Activated naive CD4-positive, alpha-beta T cell treated with anti-CD3 and anti-CD28 coated beads, Interleukin-2, amount 50 U/mL, for 16 hours (primary cell): ENCODE data around the gene PRODH2.
"Not testable (repeated sequence)": the region's sequence is repeated elsewhere in the genome, so short reads cannot be mapped to it uniquely, and the experiment has no call there.

Experiments
- DNase-seq: peaks from one replicate; pipeline ENCODE4 v3.0.0-alpha.2; 2020

PRODH2 gene

DNA sequence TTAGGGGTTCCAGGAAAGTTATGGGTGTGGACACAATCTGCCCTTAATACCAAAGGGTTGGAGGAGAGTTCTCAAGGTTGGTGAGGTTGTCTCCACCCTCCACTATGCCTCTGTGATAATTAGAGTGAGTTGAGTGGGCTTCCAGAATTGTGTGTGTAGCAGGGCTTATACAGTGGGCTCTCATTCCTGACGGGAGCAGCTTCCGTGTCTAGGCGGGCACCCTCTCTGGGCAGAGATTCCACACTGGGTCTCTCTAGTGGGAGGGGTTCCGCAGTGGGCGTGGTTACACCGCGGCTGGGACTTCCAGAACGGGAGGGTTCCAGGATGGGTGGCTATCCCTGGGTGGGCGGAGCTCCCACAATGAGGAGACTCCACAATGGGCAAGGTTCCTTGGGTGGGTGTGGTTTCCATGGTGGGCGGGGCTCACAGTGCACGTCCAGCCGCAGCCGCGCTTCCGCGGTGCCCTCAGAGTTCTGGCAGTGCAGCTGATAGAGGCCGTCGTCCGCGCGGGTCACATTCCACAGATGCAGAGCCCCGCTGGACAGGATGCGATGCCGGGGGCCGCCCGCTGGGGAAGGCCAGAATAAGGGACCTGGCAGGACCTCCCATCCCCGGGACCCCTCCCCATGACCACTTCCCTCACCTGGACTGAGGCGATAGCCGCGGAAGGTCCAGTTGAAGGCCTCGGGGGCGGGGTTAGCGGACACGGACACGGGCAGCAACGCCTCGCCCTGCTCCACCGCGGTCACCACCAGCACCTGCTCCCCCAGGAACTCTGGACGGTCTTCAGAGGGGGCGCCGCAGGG lies 31.2 kb upstream of the PRODH2 start:
- DNase-seq, result no peak

DNA sequence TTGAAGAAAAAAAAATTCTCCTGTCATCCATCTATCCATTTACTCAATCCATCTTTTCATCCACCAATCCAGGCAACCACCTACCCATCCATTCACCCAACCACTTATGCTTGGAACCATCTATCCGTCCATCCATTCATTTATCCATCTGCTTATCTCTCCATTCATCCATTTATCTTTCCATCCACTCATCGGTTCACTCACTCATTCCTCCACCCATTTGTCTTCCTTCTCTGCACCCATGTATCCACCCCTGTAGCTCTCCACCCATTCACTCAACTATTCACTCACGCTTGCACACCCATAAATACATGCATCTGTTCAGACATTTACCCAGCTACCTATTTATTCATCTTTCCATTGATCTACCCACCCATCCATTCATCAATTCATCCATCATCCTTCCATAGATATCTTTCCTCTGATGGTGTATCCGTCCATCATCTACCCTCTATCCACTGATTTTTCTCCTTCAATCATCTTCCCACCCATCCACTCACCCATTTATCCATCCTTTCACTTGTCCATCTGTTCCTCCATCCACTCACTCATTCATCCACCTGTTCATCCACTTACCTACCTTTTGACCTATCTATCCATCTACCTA lies 30.1 kb upstream of the PRODH2 start:
- no peak for DNase-seq

DNA sequence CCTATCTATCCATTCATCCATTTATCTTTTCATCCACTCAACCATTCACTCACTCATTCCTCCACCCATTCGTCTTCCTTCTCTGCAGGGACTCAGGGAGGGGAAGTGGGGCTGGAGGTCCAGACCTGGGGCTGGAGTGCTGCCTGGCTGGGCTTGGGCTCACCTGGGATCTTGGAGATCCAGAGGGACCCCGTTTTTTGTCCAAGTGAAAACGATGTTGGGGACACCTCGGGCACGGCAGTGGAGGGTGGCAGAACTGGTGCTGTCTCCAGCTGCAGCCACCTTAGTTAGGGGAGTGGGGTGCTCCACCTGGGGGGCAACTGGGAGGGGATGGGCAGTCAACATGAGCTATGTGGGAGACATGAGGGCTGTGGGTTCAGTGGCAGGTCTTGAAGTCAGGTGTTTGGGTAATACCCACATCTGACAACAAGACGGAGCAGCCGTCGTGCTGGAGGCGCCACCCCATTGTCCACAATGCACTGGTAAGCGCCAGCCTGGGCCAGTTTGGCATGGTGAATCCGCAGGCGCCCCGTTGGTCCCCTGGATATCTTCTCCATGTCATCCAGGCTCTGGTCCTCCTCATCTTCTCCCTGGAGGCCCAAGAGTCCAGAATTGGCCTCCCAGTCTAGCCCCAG lies 29.4 kb upstream of the PRODH2 start:
- DNase-seq, result no peak

DNA sequence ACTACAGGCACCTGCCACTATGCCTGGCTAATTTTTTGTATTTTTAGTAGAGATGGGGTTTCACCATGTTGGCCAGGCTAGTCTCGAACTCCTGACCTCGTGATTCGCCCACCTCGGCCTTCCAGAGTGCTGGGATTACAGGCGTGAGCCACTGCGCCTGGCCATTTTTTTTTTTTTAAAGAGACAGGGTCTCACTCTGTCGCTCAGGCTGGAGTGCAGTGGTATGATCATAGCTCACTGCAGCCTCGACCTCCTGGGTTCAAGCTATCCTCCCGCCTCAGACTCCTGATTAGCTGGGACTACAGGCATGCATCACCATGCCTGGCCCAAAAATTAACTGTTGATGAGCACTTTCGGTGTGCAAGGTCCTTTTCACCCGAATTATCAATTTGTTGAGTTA lies 23.5 kb upstream of the PRODH2 start:
- DNase-seq, result not testable (repeated sequence)

DNA sequence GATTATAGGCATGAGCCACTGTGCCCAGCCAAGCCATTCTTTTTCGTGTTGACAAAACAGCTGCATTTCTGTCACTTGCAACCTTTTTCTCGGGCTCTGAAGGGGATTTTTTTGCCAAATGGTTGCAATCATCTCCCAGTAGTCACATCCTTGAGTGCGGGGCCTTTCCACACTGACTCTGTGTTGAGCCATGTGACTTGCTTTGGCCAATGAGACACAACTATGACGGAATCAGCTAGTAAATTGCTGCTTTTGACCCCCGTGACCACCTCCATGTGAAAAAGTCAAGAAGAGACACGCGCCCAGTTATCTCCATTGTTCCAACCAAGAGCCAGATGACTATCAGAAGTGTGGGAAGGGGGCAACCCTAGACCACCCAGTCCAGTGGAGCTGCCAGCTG lies 21.3 kb upstream of the PRODH2 start:
- no peak for DNase-seq

DNA sequence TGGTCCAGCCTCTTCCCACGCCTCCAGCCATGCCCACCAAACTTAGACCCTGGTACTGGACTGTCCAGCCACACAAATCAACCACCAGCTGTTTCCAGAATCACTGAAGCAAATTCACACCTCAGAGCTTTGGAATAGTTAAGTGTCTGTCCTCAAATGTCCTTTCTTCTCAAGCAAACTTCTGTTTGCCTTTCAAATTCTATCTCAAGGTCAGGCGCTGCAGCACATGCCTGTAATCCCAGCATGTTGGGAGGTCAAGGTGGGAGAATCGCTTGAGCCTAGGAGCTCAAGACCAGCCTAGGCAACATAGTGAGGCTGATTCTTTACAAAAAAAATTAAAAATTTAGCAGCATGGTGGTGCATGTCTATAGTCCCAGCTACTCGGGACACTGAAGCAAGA lies 19.4 kb upstream of the PRODH2 start:
- no peak for DNase-seq

DNA sequence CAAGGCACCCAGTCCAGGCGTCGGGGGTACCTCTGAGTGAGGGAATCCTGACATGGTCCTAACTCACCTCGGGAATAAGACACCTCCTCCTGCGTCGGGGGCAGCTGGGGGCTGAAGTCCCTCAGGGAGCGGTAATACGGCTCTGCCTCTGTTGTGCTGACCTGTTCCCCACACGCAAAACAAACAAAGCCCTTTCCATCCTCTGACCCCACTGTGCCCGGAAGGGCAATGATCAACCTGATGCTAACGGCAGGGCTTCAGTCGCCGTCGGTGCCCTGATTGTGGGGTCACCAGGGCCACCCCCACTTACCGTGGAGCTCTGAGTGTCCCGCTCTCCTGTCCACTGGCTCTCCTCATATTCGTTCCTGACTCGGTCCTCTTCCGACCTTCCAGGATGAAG lies 18.3 kb upstream of the PRODH2 start:
- DNase-seq, result no peak

DNA sequence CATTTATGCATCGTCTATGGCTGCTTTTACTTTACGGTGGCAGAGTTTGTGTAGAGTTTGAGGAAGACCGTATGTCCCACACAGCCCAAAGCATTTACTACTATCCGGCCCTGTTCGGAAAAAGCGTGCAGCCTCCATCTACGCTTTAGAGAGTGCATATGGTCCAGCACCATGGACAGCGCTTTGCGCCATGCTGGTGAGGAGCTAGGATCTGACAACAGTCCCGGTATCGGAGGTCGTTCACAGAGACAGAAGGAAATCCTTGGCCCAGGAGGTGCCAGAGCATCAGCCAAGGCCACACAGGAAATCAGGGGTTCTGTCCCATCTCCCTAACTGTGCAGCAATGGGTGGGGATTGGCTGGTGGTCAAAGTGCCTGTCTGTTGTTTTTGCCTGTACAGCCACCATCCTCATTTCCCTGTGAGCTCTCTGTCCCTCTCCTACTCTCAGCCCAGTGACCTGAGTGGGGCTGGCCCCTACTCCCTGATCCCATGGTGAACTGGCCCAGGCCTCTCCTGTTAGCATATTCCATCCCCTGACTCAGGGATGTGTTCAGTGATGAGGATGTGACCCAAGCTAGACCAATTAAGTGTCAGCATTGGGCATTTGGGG lies 16.2 kb upstream of the PRODH2 start:
- DNase-seq, result peak; percentile 39

DNA sequence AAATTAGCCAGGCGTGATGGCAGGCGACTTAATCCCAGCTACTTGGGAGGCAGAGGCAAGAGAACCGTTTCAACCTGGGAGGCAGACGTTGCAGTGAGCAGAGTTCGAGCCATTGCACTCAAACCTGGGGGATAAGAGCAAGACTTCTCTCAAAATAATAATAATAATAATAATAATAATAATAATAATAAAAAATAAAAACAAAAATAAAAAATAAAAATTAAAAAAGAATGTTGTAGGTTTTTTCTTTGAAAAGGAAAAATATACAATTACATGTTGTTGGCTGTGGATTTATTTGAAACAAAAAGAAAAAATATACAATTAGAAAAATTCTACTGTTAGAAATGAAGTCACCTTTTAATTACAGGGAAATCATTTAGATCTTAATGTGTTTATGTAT lies 11.5 kb upstream of the PRODH2 start:
- no peak for DNase-seq

DNA sequence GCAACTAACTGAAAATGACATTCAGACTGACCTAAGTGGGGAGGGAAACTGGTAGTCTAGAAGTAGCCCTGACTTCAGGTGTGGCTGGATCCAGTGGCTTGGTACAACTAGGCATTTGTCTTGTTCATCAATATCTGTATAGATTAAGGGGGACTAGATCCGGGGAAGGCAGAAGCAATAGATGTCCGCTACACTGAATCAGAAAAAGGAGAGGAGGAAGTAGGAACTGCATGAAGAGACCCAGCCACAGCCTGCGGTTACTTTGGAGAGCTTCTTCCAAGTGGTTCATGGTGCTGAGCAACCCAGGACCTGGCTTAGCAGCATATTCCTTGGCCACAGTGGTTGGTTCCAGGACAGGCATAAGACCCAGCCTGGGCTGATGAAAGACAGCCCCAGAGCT lies 9.9 kb upstream of the PRODH2 start:
- no peak for DNase-seq

DNA sequence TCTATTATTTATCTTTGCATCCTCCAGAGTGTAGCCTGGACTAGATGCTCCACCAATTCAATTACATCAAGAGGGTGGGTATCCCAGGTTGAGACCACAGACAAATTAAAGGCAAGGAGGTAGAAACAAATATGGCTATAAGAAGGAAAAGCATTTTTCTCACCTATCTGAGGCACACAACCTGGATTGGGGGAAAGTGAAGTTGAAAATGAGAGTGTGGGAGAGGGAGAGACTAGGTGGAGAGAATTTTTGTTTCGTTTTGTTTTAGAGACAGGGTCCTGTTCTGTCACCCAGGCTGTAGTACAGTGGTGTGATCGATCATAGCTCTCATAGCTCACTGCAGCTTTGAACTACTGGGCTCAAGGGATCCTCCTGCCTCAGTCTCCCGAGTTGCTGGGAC lies 5.8 kb upstream of the PRODH2 start:
- DNase-seq, result no peak

DNA sequence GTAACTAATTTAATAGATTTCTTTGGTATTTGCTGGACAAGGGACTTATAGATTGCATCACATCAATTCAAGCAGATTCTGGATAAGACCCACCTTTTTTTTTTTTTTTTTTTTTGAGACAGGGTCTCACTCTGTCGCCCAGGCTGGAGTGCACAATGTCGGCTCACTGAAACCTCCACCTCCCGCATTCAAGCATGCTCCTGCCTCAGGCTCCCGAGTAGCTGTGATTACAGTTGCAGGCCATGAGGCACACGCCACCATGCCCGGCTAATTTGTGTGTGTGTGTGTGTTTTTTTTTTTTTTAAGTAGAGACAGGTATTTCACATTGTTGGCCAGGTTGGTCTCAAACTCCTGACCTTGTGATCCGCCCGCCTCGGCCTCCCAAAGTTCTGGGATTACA lies 4.2 kb upstream of the PRODH2 start:
- DNase-seq, result no peak

DNA sequence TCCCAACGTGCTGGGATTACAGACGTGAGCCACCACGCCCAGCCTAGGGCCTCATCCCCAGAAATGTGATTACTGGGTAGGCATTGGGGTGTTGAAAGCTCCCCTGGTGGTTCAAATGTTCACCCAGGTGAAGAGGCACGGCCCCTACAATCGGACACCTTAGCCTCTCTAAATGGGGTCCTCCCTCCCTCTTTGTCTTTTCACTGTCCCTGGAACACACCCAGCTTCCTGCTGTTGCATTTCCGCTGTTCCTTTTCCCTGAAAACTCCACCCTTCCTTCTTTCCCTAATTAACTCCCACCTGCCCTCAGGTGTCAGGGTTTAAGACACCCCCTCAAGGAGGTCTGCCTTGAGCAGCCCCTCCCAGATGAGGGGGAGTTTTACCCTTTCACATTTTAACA lies 3.6 kb upstream of the PRODH2 start:
- DNase-seq, result no peak

DNA sequence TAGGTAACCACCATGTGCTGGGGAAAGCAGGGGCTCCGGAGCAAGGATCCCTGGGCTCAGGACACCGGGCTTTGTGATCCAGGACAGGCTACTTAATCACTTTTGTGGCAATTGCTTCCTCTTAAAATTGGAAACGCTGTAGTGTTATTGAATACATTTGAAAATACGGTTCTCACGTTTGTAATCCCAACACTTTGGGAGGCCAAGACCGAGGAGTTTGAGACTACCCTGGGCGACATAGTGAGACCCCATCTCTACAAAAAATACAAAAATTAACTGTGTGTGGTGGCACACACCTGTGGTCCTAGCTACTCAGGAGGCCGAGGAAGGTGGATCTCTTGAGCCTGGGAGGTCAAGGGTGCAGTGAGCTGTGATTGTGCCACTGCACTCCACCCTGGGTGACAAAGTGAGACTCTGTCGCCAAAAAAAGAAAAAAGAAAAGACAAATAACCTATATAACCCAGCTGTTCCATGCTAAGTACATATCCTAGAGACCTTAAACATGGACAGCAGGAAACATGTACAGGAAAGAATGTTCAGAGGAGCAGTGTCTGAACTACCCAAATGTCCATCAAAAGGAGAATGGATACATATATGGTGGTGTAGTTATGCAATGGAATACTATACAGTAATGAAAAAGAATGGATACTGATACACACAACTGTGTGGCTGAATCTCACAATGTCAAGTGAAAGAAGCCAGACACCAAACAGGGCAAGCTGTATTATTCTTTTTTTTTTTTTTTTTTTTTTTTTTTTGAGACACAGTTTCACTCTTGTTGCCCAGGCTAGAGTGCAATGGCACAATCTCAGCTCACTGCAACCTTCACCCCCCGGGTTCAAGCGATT lies 622 bp upstream of the PRODH2 start:
- DNase-seq, result no peak

DNA sequence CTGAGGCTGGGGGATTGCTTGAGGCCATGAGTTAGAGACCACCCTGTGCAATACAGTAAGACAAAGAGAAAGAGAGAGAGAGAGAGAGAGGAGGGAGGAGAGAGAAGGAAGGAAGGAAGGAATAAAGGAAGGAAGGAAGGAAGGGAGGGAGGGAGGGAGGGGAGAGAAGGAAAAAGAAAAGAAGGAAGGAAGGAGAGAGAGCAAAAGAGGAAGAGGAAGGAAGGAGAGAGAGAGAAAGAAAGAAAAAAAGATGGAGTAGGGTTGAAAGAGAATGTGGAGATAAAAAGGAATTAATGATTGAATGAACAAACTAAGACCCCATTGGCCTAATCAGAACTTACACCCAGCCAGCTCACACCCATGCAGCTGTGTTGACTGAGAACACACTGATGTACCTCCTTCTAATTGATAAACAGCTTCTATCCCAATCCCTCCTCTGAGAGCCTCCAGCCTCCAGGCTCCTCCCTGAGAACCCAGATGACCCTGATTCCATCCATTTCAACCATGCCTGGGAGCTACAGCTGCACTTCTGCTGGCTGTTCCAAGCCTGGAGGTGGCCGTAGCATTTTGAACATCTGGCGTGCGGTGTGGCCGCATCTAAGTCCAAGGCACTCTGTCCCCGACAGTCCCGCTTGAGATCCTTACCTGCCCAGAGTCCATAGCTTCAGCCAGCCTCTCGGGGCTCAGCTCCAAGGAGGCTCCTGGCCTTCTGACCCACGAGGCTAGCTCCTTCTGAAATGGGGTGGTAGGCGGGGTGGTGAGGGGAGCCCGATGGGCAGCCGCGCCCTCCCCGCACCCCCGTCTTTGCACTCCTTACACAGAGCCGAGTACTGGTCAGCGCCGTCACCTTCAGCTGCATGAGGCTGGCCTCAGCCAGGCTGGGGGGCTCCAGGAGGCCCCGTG lies 1.1 kb downstream of the PRODH2 start:
- DNase-seq, result no peak

DNA sequence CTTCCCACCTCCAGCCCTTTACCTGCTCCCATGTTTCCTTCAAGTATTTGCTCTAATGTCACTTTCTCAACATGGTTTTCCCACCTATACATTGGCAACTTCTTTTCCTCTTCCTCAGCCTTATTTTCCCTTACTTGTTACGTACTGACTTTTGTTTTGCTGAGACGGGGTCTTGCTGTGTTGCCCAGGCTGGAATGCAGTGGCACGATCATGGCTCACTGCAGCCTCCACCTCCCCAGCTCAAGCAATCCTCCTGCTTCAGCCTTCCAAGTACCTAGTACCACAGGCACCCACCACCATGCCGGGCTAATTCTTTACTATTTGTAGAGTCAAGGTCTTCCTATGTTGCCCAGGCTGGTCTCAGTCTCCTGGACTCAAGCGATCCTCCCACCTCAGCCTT lies 5.0 kb downstream of the PRODH2 start:
- DNase-seq, result no peak

DNA sequence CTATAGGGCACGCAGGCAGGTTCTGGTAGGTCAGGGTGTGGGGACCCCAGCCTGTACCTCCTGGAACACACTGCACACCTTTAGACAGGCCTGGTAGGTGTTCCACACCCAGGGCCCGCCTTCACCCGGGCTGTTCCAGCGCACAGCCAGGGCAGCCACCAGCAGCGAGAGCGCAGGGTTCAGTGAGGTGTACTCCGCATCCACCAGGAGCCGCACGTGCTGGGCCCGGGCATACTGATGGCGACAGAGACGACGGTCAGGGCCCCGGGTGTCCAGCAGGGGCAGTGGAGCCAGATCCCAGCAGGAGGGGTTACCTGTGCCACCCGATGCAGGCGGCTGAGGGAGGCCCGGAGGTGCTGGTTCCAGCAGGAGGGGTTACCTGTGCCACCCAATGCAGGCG lies 6.0 kb downstream of the PRODH2 start:
- no peak for DNase-seq

DNA sequence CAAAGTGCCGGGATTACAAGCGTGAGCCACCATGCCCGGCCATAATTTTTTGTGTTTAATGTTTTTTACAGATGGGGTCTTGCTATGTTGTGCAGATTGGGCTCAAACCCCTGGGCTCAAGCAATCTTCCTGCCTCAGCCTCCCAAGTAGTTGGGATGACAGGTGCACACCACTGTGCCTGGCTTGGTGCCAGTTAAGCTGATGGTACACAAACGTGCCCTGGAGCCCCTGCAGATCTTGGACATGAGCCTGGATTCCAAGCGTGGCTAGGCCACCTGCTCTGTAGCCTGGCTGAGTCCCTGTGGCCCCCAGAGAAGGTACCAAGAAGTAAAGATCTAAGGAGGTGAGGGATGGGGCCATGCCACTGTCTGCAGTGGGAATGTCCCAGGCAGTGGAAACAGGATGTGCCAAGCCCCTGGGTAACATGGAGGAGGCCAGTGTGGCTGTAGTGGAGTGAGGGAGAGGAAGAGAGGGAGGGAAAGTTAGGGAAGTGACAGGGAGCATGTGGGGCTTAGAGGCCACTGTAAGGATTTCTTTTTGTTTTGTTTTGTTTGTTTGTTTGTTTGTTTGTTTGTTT lies 7.0 kb downstream of the PRODH2 start:
- DNase-seq, result no peak

DNA sequence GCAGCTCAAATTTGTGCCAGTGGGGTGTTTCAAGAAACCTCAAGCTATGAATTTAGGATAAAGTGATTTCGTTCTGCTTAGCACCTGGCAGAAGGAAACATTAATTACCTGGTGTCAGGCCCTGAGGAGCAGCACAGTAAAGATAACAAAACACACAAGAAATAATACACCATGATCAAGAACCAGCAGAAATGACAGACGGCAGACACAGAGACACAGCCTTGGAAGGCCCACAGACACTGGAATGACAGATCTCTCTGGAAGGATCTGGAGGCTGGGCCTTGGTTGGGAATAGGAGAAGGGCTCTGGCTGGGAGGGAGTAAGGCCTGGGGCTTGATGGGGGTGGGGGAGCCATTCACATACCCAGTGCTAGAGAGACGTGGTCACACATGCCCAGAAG lies 10.8 kb downstream of the PRODH2 start:
- no peak for DNase-seq

DNA sequence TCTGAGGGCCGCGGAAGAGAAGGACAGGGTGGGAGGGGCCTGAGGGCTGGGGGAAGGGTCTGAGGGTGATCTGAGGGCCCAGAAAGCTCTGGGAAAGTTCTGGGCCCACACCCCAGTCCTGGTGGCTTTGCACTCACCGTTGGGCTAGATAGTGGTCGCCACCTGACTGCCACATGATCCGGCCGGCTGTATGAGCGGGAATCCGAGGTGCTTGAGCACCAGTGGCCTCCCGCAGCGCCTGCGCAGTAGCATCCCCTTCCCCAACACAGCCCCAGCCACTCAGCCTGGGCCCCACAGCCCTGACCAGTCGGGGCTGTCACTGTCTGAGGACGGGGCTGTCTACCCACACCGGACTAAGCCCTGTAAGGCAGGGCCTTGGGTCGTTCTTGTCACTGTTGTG lies 15.0 kb downstream of the PRODH2 start:
- DNase-seq, result no peak
